GM20000 (cell line): ENCODE measurements around the gene PDC.

Experiments used
- DNase-seq: peaks from one replicate; pipeline ENCODE4 v3.0.0; 2012; ENCODE audit warnings: low spot score
- CTCF ChIP-seq: IDR thresholded peaks from 2 replicates; pipeline ENCODE4 v1.5.1; 2012; ENCODE audit warnings: mild to moderate bottlenecking, control low read depth; ENCODE audit errors: extremely low read depth, missing control alignments

Gene PDC

GRCh38 chr1:186461014-186461413, at the start of gene PDC:
TSS of gene PDC (minus strand) at chr1:186461114. CDS start at chr1:186449459, 11,655 bp downstream.
- TF ChIP-seq CTCF = no peak

DNA sequence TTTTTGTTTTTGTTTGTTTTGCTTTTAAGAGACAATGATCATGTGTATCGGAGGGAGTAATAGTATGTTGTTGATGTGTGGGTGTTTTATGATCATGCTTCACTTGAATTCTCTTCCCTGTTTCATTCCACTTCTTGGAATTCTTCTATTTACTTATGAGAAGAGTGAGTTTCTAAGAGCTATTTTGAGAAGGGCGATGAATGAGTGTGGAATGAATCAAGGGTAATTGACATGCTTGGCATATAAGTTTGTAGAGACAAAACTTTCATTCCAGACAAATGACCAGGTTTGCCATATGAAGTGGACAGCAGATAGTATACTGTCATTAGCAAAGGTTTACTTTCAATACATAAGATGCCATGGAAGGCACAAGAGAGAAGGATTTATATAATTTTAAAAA, 42.3 kb upstream of the PDC start:
- TF ChIP-seq CTCF = no peak
- no peak for DNase-seq

More at GRCh38 chr1:186461014-186461413, at the start of gene PDC:
- DNase-seq = no peak

DNA sequence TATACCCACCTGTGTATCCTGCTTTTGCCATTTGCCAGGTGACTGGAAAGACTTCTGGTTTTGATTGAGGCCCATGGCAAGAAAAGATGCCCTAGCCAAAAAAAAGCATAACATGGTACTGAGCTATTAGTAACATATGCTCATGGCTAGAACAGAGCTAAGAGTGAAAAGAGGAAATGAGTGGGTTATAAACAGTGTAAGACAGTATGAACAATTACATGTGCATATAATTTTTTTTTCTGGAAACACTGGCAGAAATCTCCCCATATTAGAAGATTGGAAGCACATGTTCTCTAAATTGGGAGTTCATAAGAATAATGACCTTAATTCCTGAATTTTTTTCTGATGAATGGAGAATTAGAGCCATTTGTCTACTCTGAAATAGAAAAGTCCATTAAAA, 41.2 kb upstream of the PDC start:
- no peak for DNase-seq
- TF ChIP-seq CTCF = no peak

DNA sequence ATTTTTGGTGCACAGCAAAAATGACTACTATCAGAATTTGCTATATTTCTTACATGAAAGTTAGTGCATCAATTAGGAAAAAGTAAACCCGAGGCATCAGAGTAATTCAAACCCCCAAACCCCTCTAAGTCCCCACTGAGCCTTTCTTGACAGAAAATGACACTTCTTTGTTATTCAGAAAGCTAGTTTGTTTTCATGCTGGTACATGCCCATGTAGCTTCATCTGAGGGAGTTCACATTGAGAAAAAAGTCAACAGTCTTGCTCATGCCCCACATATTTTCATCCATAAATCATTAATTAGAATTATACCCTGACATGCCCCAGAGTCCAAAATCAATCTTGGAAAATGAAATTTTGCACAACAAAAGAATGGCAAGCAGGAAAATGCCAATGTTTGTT, 39.9 kb upstream of the PDC start:
- DNase-seq = no peak
- no peak for TF ChIP-seq CTCF

DNA sequence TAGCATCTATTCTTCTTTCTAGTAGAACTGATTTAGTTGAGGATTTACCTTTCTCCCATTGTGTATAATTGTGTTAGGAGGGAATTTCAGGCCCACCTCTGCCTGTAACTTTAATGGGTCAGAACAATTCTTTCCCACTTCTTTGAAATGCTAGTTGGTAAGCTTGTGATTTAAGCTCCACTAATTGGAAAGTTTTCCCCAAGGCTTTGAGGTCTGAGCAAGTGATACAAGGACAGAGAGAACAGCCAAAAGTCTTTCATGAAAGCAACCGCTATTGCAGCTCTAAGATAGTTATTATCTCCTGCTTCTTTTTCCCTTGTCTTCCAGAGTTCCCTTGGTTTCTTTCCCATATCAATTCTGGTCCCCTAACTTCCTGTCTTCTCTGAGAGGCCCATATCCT, 38.7 kb upstream of the PDC start:
- no peak for TF ChIP-seq CTCF
- DNase-seq = no peak

- no peak for TF ChIP-seq CTCF
- no peak for DNase-seq
Measured at GRCh38 chr1:186498695-186499389, 37.9 kb upstream of the PDC start.

DNA sequence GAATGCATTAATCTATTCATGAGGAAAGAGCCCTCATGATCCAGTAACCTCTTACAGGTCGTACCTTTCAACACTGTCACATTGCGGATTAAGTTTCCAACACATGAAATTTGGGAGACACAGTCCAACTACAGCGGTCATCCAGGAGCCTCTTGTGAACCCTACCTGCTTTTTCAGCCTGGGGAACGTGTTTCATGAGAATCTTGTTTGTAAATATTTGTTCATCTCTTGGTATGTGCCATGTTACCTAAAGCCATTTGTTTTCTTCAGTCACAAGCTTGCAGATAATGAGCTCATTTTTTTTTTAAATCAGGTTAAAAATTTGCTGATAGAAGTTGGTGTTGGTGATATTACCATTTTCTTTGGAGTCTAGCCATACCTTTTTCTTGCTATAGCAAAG, 37.2 kb upstream of the PDC start:
- no peak for DNase-seq
- TF ChIP-seq CTCF = no peak
